Measurements from ENCODE around the gene KCNH8. TPM values are rescaled to one million over a fixed set of nuclear protein-coding genes. Genes with fewer than 3 reads are reported as not detected.

Gene KCNH8
- total RNA-seq, 1 experiment from 2014 or later, result 3.7 TPM

DNA sequence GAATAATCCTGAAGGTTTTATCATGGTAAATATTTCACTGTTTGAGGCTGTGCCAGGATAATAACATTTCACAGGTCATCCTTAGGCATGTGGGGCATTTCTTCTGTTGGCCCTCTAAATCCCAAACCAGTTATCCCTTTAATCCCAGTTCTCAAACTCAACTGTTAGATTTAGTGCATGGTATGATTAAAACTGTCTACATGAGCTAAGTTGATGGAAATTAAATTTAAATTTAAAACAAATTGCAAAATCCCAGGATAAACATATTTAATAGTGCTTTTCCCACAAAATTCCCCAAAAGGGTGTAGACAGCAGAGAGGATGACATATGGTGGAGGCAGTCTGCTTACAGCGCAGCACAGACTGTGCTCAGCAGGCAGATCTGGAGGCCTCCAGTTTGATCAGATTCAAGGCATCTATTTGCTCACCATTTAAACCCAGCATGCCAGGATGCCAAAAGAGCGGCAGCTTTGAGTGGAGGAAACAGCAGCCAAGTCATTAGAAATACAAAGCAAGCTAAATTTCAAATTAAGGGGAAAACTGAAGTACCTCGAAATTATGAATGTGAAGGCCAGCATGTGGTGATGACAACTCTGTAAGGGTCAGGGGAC lies 325.8 kb downstream of the KCNH8 start:
- H3K4me1 ChIP-seq (ENCODE audit: insufficient read depth, low read length), result peaks cover 2% of the 10 kb centered on the region; the same call in 1 of the 2 replicates
- Mint-ChIP-seq H3K27me3 (ENCODE audit: low read depth) (no peaks in the 10 kb centered on the region), H3K4me1 (peaks cover 35 to 49% of the 10 kb centered on the region in 2 experiments), H3K36me3 (ENCODE audit: insufficient read depth in 1 of 3, low read depth in 3 of 3) (peaks cover 8 to 16% (median 14%) of the 10 kb centered on the region in 3 experiments), H3K9me3 (peaks cover 10 to 16% of the 10 kb centered on the region in 2 experiments), H3K27ac (peak overlapping the region in 2 of 3 experiments; percentile 49 to 59; a peak in 2 of 7 replicates), H3K4me3 (0 out of 5 replicates have a peak overlapping the region, but pooled peaks of 1 of the 2 experiments have one; percentile 53)
- H2BK120ac ChIP-seq (ENCODE audit: low read depth, low read length, poor library complexity, severe bottlenecking), result no peak overlapping the region
- no peak overlapping the region for H2BK12ac ChIP-seq (ENCODE audit: insufficient read length, low read depth, low read length)
- no peak overlapping the region for H2AK5ac ChIP-seq (ENCODE audit: insufficient read length, low read length)
- H4K5ac ChIP-seq (ENCODE audit: insufficient read length, low read depth, low read length), result no peak overlapping the region
- no peak overlapping the region for H3K9ac ChIP-seq (ENCODE audit: extremely low read depth, insufficient read length, low read length)
- no peak overlapping the region for H2BK20ac ChIP-seq (ENCODE audit: low read depth, low read length, poor library complexity, severe bottlenecking)
- no peak overlapping the region for H2BK5ac ChIP-seq (ENCODE audit: insufficient read length, low read length)
- no peak overlapping the region for H3K4ac ChIP-seq (ENCODE audit: low read depth, low read length)
- WGBS (ENCODE audit: extremely low coverage, insufficient read length, low lambda C conversion rate), result no CpG with 5 or more reads among the region's 3 CpGs
- no peak overlapping the region for H3K56ac ChIP-seq (ENCODE audit: insufficient read length, low read depth, low read length)
- no peak overlapping the region for H4K91ac ChIP-seq (ENCODE audit: insufficient read length, low read depth, low read length)
- peaks cover 5% of the 10 kb centered on the region for H3K9me3 ChIP-seq (ENCODE audit: control insufficient read depth, low read depth, low read length)
- no peak overlapping the region for H3K27ac ChIP-seq (ENCODE audit: insufficient read length, low read depth, low read length)
- H3K23me2 ChIP-seq (ENCODE audit: insufficient read length, low read depth, low read length, poor library complexity, severe bottlenecking), result no peaks in the 10 kb centered on the region
- H4K8ac ChIP-seq (replicated peaks; ENCODE audit: insufficient read length, low read depth, low read length), result no peak overlapping the region
- H3K4me2 ChIP-seq (ENCODE audit: insufficient read depth, insufficient read length, low read length), result no peak overlapping the region
- no peak for DNase-seq
- no peak overlapping the region for H3T11ph ChIP-seq (ENCODE audit: low read length)
- H3K79me2 ChIP-seq (ENCODE audit: insufficient read depth, low read length), result no peaks in the 10 kb centered on the region
- H4K20me1 ChIP-seq (ENCODE audit: control insufficient read depth, insufficient read depth, insufficient read length), result no peaks in the 10 kb centered on the region
- no peak overlapping the region for H2BK15ac ChIP-seq (ENCODE audit: low read depth, low read length)
- no peak for TF ChIP-seq CTCF (conservative IDR thresholded peaks at IDR 0.05)
- no peak overlapping the region for H2AFZ ChIP-seq (ENCODE audit: low read length)
- H3K14ac ChIP-seq (ENCODE audit: insufficient read depth, low read length), result no peak overlapping the region
- H3K27me3 ChIP-seq (ENCODE audit: insufficient read depth, low read length), result no peaks in the 10 kb centered on the region
- no peaks in the 10 kb centered on the region for H3K79me1 ChIP-seq (ENCODE audit: insufficient read depth, low read depth, low read length, poor library complexity, severe bottlenecking)
- H3K18ac ChIP-seq (ENCODE audit: insufficient read length, low read depth, low read length), result no peak overlapping the region
- H3K23ac ChIP-seq (ENCODE audit: insufficient read length, low read depth, low read length), result no peak overlapping the region
